Measurements from ENCODE around the gene CBR3. TPM values are rescaled to one million over a fixed set of nuclear protein-coding genes. Genes with fewer than 3 reads are reported as not detected.

CBR3 gene
- total and polyA plus RNA-seq, 9 of the 15 experiments (the other 6 are each of a cell fraction or from before 2014, with no cell fraction given) = not detected

GRCh38 chr21:36155603-36156338 is 20.9 kb downstream of the CBR3 start (continued):
- TF ChIP-seq SMARCC2 (IDR thresholded peaks at IDR 0.05; ENCODE audit: low read depth) = no peak
- peak; percentile 77 for TF ChIP-seq RBFOX2 (IDR thresholded peaks at IDR 0.05; ENCODE audit: low read depth, low read length)
- peak; percentile 68 for TF ChIP-seq ZEB2 (IDR thresholded peaks at IDR 0.05)
- TF ChIP-seq, protein P1, sequence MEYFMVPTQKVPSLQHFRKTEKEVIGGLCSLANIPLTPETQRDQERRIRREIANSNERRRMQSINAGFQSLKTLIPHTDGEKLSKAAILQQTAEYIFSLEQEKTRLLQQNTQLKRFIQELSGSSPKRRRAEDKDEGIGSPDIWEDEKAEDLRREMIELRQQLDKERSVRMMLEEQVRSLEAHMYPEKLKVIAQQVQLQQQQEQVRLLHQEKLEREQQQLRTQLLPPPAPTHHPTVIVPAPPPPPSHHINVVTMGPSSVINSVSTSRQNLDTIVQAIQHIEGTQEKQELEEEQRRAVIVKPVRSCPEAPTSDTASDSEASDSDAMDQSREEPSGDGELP (CRISPR knock-in tag; IDR thresholded peaks at IDR 0.05; ENCODE audit: borderline replicate concordance) = 0 out of 2 replicates have a peak, but pooled peaks have one; percentile 32
- TF ChIP-seq EP400 (IDR thresholded peaks at IDR 0.05) = no peak
- TF ChIP-seq GABPB1 (CRISPR knock-in tag; IDR thresholded peaks at IDR 0.05) = peak; percentile 73
- peak; percentile 58; the same call in 1 of the 2 replicates for TF ChIP-seq MAX (CRISPR knock-in tag; IDR thresholded peaks at IDR 0.05)
- TF ChIP-seq SNIP1 (IDR thresholded peaks at IDR 0.05; ENCODE audit: low read depth) = no peak
- TF ChIP-seq SIN3B (IDR thresholded peaks at IDR 0.05; ENCODE audit: low read depth) = no peak
- TF ChIP-seq, protein P2, sequence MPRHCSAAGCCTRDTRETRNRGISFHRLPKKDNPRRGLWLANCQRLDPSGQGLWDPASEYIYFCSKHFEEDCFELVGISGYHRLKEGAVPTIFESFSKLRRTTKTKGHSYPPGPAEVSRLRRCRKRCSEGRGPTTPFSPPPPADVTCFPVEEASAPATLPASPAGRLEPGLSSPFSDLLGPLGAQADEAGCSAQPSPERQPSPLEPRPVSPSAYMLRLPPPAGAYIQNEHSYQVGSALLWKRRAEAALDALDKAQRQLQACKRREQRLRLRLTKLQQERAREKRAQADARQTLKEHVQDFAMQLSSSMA (CRISPR knock-in tag; IDR thresholded peaks at IDR 0.05) = no peak
- TF ChIP-seq NCOA6 (IDR thresholded peaks at IDR 0.05) = no peak
- 0 out of 2 replicates have a peak, but pooled peaks have one; percentile 43 for TF ChIP-seq HDAC8 (tag; IDR thresholded peaks at IDR 0.05)
- TF ChIP-seq KDM1A (IDR thresholded peaks at IDR 0.05) = no peak
- TF ChIP-seq NONO (IDR thresholded peaks at IDR 0.05; ENCODE audit: low read depth in 2 of 2, low read length in 1 of 2) = peak in 1 of 2 experiments; percentile 24; a peak in 1 of 4 replicates
- no peak for TF ChIP-seq ZNF324 (CRISPR knock-in tag; IDR thresholded peaks at IDR 0.05)
- TF ChIP-seq ZSCAN29 (IDR thresholded peaks at IDR 0.05) = no peak
- TF ChIP-seq ESRRB (CRISPR knock-in tag; IDR thresholded peaks at IDR 0.05; ENCODE audit: borderline replicate concordance) = no peak
- TF ChIP-seq, protein P3, sequence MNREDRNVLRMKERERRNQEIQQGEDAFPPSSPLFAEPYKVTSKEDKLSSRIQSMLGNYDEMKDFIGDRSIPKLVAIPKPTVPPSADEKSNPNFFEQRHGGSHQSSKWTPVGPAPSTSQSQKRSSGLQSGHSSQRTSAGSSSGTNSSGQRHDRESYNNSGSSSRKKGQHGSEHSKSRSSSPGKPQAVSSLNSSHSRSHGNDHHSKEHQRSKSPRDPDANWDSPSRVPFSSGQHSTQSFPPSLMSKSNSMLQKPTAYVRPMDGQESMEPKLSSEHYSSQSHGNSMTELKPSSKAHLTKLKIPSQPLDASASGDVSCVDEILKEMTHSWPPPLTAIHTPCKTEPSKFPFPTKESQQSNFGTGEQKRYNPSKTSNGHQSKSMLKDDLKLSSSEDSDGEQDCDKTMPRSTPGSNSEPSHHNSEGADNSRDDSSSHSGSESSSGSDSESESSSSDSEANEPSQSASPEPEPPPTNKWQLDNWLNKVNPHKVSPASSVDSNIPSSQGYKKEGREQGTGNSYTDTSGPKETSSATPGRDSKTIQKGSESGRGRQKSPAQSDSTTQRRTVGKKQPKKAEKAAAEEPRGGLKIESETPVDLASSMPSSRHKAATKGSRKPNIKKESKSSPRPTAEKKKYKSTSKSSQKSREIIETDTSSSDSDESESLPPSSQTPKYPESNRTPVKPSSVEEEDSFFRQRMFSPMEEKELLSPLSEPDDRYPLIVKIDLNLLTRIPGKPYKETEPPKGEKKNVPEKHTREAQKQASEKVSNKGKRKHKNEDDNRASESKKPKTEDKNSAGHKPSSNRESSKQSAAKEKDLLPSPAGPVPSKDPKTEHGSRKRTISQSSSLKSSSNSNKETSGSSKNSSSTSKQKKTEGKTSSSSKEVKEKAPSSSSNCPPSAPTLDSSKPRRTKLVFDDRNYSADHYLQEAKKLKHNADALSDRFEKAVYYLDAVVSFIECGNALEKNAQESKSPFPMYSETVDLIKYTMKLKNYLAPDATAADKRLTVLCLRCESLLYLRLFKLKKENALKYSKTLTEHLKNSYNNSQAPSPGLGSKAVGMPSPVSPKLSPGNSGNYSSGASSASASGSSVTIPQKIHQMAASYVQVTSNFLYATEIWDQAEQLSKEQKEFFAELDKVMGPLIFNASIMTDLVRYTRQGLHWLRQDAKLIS (CRISPR knock-in tag; IDR thresholded peaks at IDR 0.05) = peak; percentile 58; the same call in 1 of the 2 replicates

All from K562 (cell line).